Psoas muscle (tissue), 8 donors: ENCODE measurements around the gene ZBP1. TPM values are rescaled to one million over a fixed set of nuclear protein-coding genes. Genes with fewer than 3 reads are reported as not detected.

Experiments used
- ATAC-seq, 4 donors: fragments of 200-7000 bp; cut with Tn5 transposase; one replicate each; pipeline ENCODE4 v1.9.1; 2020; ENCODE audit warnings: moderate library complexity in 3 of 4, mild to moderate bottlenecking in 2 of 4
- DNase-seq, 2 donors: peaks; one replicate each; pipeline ENCODE4 v3.0.0-alpha.2; 2020
- H3K27ac ChIP-seq: fragments of 200-600 bp; one replicate; pipeline ENCODE4 v1.8.0; 2022
- H3K27me3 ChIP-seq, 3 donors: fragments of 200-600 bp in 1 of 3; one replicate each; pipeline versions ENCODE4 v1.6.1 to v1.8.0; 2013 to 2022; ENCODE audit warnings: low read length in 2 of 3, mild to moderate bottlenecking in 2 of 3, moderate library complexity in 1 of 3; ENCODE audit not compliant: insufficient read depth in 3 of 3
- H3K36me3 ChIP-seq, 2 donors: fragments of 200-600 bp in 1 of 2; one replicate each; pipeline versions ENCODE4 v1.6.1 to v1.8.0; 2013 to 2022; ENCODE audit warnings: low read depth in 1 of 2, mild to moderate bottlenecking in 1 of 2, moderate library complexity in 1 of 2; ENCODE audit not compliant: insufficient read depth in 1 of 2
- H3K4me1 ChIP-seq: fragments of 200-600 bp; one replicate; pipeline ENCODE4 v1.8.0; 2022
- H3K4me3 ChIP-seq: fragments of 200-600 bp; one replicate; pipeline ENCODE4 v1.8.0; 2022; ENCODE audit warnings: mild to moderate bottlenecking
- H3K9me3 ChIP-seq: fragments of 200-600 bp; one replicate; pipeline ENCODE4 v1.8.0; 2022
- CTCF ChIP-seq: fragments of 200-600 bp; IDR thresholded peaks from one replicate; pipeline ENCODE4 v1.8.0; 2022; ENCODE audit warnings: antibody characterized with exemption
- WGBS, 3 donors: extraction: QIAGEN DNeasy Blood & Tissue Kit; methylation state at CpG; one replicate each; pipeline versions ENCODE4 v1.1.6 to v1.1.7; 2013; 5-methylcytosine and 5-hydroxymethylcytosine counted together
- intact Hi-C, 2 donors: fragments of 100-400 bp; cut with DNase I; formaldehyde crosslinking; loops; one replicate each; pipeline versions ENCODE4 v1.11.0 to v1.14.2; 2022
- polyA plus RNA-seq, 3 donors: library from polyadenylated mRNA; stranded (reverse); fragments of 200-250 nt; gene quantifications; one replicate each; pipeline ENCODE4 v1.2.3, GENCODE V29; 2013
- total RNA-seq, 4 donors: library from RNA; stranded (reverse); fragmentation: NEBNext Ultra II Directional in 2 of 4; extraction: Animal tissue kit (Norgen Biotek cat#: 25700) in 2 of 4; gene quantifications; one replicate each; pipeline versions ENCODE4 v1.2.1 to v1.2.4, GENCODE V29; 2021 to 2023
- donor health status: healthy with polysubstance abuse.
- donor health status: DM: no; HTN: no; CAD: no; lungs with moderate emphysema.
- donor health status: Bipolar disorder and iron deficiency.
- donor health status: healthy.
- donor health status: DM: yes; HTN: yes; CAD: no.
- donor health status: DM: no; HTN: no; CAD: no.
- donor health status: DM: no; HTN: no; CAD: no.
- donor health status: DM: yes; HTN: yes; CAD: no.

ZBP1 gene
- total and polyA plus RNA-seq, 7 donors = 0.07 to 0.50 (median 0.20) TPM; not detected in 2

- no peak overlapping the region for H3K27ac ChIP-seq
- ATAC-seq (peak in 1 of 4 donors; percentile 61), DNase-seq (no peak)
- H3K27me3 ChIP-seq = peaks cover 0 to 44% (median 3%) of the 10 kb centered on the region in 3 donors
- no peaks in the 10 kb centered on the region for H3K4me1 ChIP-seq
- no peak overlapping the region for H3K4me3 ChIP-seq
- no peaks in the 10 kb centered on the region for H3K9me3 ChIP-seq
- intact Hi-C loops = no loop called here
- no peaks in the 10 kb centered on the region for H3K36me3 ChIP-seq
- WGBS, 3 donors = 40 to 52% (median 48%) methylated on average over 7 to 8 of the region's 8 CpGs
- no peak for TF ChIP-seq CTCF
These were observed 35.3 kb downstream of the ZBP1 start for GRCh38 chr20:57584768-57585461.

- ATAC-seq (no peak), DNase-seq (no peak)
- WGBS, 3 donors = 87 to 89% (median 88%) methylated on average over 18 of the region's 18 CpGs
- H3K27ac ChIP-seq = peak overlapping the region; percentile 36
- TF ChIP-seq CTCF = no peak
- no peak overlapping the region for H3K4me3 ChIP-seq
- no peaks in the 10 kb centered on the region for H3K36me3 ChIP-seq
- no peaks in the 10 kb centered on the region for H3K9me3 ChIP-seq
- H3K4me1 ChIP-seq = no peaks in the 10 kb centered on the region
- H3K27me3 ChIP-seq = peaks cover 0 to 55% (median 7%) of the 10 kb centered on the region in 3 donors
- intact Hi-C loops = no loop called here
These were observed 36.7 kb downstream of the ZBP1 start for GRCh38 chr20:57583289-57584257.

GRCh38 chr20:57582432-57583288, 37.6 kb downstream of the ZBP1 start:
- H3K27ac ChIP-seq = peak overlapping the region; percentile 61
- ATAC-seq (no peak), DNase-seq (no peak)
- H3K9me3 ChIP-seq = no peaks in the 10 kb centered on the region
- H3K4me3 ChIP-seq = no peak overlapping the region
- H3K27me3 ChIP-seq = peaks cover 0 to 63% (median 7%) of the 10 kb centered on the region in 3 donors
- intact Hi-C loops = no loop called here
- peak; percentile 29 for TF ChIP-seq CTCF
- no peaks in the 10 kb centered on the region for H3K36me3 ChIP-seq
- WGBS, 3 donors = 37 to 40% (median 40%) methylated on average over 21 of the region's 21 CpGs
- H3K4me1 ChIP-seq = no peaks in the 10 kb centered on the region

- 79 to 88% (median 85%) methylated on average over 5 of the region's 5 CpGs for WGBS, 3 donors
- Histone ChIP-seq H3K27me3 (peaks cover 0 to 69% (median 7%) of the 10 kb centered on the region in 3 donors), H3K27ac (peak overlapping the region; percentile 61), H3K36me3 (no peaks in the 10 kb centered on the region), H3K4me3 (no peak overlapping the region), H3K9me3 (no peaks in the 10 kb centered on the region), H3K4me1 (no peaks in the 10 kb centered on the region)
- intact Hi-C loops = no loop called here
- no peak for TF ChIP-seq CTCF
- DNase-seq (no peak), ATAC-seq (no peak)
These were observed 38.2 kb downstream of the ZBP1 start for GRCh38 chr20:57582029-57582378.
